22Rv1 (cell line): Measurements from ENCODE around the gene CDKN1C.

ENCODE experiments used
- ZFX ChIP-seq: fragments of 450-650 bp; IDR thresholded peaks from 2 replicates; pipeline ENCODE4 v1.6.1; 2017; ENCODE audit warnings: antibody characterized with exemption, borderline replicate concordance
- TF ChIP-seq, protein P1 (sequence below): fragments of 450-650 bp; IDR thresholded peaks from 2 replicates; pipeline ENCODE4 v1.5.1; 2017; ENCODE audit warnings: mild to moderate bottlenecking

DNA sequence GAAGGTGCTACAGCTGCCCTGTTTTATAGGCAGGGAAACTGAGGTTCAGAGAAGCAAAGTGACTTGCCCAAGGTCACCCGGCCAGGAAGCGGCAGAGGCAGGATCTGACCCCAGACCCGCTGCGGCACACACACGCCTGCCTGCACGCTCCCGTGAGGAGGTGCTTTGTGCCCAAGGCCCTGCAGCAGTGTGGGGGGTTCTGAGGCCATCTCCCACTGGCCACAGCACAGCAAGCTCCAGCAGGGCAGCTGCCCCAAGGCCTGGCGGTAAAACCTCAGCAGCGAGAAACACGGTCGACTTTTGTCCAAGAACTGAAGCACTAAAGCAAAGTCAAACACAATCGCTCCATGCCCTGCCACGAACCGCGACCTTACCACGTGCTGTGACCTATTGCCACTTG lies 42.7 kb downstream of the CDKN1C start:
- TF ChIP-seq, protein P1, sequence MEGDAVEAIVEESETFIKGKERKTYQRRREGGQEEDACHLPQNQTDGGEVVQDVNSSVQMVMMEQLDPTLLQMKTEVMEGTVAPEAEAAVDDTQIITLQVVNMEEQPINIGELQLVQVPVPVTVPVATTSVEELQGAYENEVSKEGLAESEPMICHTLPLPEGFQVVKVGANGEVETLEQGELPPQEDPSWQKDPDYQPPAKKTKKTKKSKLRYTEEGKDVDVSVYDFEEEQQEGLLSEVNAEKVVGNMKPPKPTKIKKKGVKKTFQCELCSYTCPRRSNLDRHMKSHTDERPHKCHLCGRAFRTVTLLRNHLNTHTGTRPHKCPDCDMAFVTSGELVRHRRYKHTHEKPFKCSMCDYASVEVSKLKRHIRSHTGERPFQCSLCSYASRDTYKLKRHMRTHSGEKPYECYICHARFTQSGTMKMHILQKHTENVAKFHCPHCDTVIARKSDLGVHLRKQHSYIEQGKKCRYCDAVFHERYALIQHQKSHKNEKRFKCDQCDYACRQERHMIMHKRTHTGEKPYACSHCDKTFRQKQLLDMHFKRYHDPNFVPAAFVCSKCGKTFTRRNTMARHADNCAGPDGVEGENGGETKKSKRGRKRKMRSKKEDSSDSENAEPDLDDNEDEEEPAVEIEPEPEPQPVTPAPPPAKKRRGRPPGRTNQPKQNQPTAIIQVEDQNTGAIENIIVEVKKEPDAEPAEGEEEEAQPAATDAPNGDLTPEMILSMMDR: no peak
- TF ChIP-seq ZFX: no peak
